ENCODE measurements around the gene CCL14. TPM values are rescaled to one million over a fixed set of nuclear protein-coding genes. Genes with fewer than 3 reads are reported as not detected.
"Not testable (repeated sequence)": the region's sequence is repeated elsewhere in the genome, so short reads cannot be mapped to it uniquely, and the experiment has no call there.

CCL14 gene
- total RNA-seq, 1 donor: not detected

GRCh38 chr17:36017799-36018198 lies 31.3 kb upstream of the CCL14 start, which contains the start of gene CCL23:
Gene CCL23, minus strand, starts transcription at chr17:36017972. Its CDS starts 75 bp downstream, at chr17:36017897.
- no peak for DNase-seq (ENCODE audit: low read depth)
- no peak within 1 kb of the TSS for H3K4me3 ChIP-seq (ENCODE audit: low read depth, low read length)
- TF ChIP-seq CTCF (IDR thresholded peaks at IDR 0.05; ENCODE audit: insufficient read depth, low read depth, low read length): no peak

- DNase-seq (ENCODE audit: low read depth): no peak
- H3K4me3 ChIP-seq (ENCODE audit: low read depth, low read length): no peak overlapping the region
- TF ChIP-seq CTCF (IDR thresholded peaks at IDR 0.05; ENCODE audit: insufficient read depth, low read depth, low read length): no peak
Measured at GRCh38 chr17:36016555-36016954, 30.0 kb upstream of the CCL14 start.

GRCh38 chr17:36015895-36016294 lies 29.4 kb upstream of the CCL14 start:
- not testable (repeated sequence) for DNase-seq (ENCODE audit: low read depth); H3K4me3 ChIP-seq (ENCODE audit: low read depth, low read length)

- H3K4me3 ChIP-seq (ENCODE audit: low read depth, low read length): no peak overlapping the region
- DNase-seq (ENCODE audit: low read depth): no peak
- TF ChIP-seq CTCF (IDR thresholded peaks at IDR 0.05; ENCODE audit: insufficient read depth, low read depth, low read length): no peak
Measured at GRCh38 chr17:36014946-36015345, 28.4 kb upstream of the CCL14 start.

GRCh38 chr17:36011201-36011600 lies 24.7 kb upstream of the CCL14 start:
- no peak for TF ChIP-seq CTCF (IDR thresholded peaks at IDR 0.05; ENCODE audit: insufficient read depth, low read depth, low read length)
- H3K4me3 ChIP-seq (ENCODE audit: low read depth, low read length): no peak overlapping the region
- DNase-seq (ENCODE audit: low read depth): no peak

GRCh38 chr17:36008998-36009665 lies 22.6 kb upstream of the CCL14 start:
- peak; percentile 60 for TF ChIP-seq CTCF (IDR thresholded peaks at IDR 0.05; ENCODE audit: insufficient read depth, low read depth, low read length)
- DNase-seq (ENCODE audit: low read depth): peak; percentile 22
- no peak overlapping the region for H3K4me3 ChIP-seq (ENCODE audit: low read depth, low read length)

GRCh38 chr17:36004594-36005108 lies 18.1 kb upstream of the CCL14 start:
- DNase-seq (ENCODE audit: low read depth): no peak
- TF ChIP-seq CTCF (IDR thresholded peaks at IDR 0.05; ENCODE audit: insufficient read depth, low read depth, low read length): no peak
- no peak overlapping the region for H3K4me3 ChIP-seq (ENCODE audit: low read depth, low read length)

All from fibroblast of villous mesenchyme (primary cell).